Loucy (cell line): ENCODE results near the gene CLEC2L.

Experiments
- H2AFZ ChIP-seq: fragments of 200-600 bp; sonication (generic); 2 replicates; pipeline ENCODE4 v1.6.0; 2016; ENCODE audit warnings: antibody characterized with exemption, mild to moderate bottlenecking, low read length, moderate library complexity
- H3F3A ChIP-seq: fragments of 200-600 bp; 2 replicates; pipeline ENCODE4 v1.6.0; 2016; ENCODE audit warnings: antibody characterized with exemption, low read depth, mild to moderate bottlenecking
- H3K27me3 ChIP-seq: fragments of 200-600 bp; sonication (generic); 2 replicates; pipeline ENCODE4 v1.6.1; 2014; ENCODE audit warnings: low read length, mild to moderate bottlenecking; ENCODE audit not compliant: insufficient read depth, poor library complexity, severe bottlenecking
- H3K36me3 ChIP-seq: fragments of 200-600 bp; sonication (generic); 2 replicates; pipeline ENCODE4 v1.6.1; 2016; ENCODE audit warnings: low read length; ENCODE audit not compliant: insufficient read depth
- H3K4me1 ChIP-seq: fragments of 200-600 bp; sonication (generic); 2 replicates; pipeline ENCODE4 v1.5.1; 2014; ENCODE audit warnings: low read length, mild to moderate bottlenecking; ENCODE audit not compliant: insufficient read depth, poor library complexity, severe bottlenecking
- H3K4me2 ChIP-seq: fragments of 200-600 bp; sonication (generic); 2 replicates; pipeline ENCODE4 v1.6.0; 2014; ENCODE audit warnings: antibody characterized with exemption, low read length, low read depth, mild to moderate bottlenecking; ENCODE audit not compliant: poor library complexity, severe bottlenecking
- H3K4me3 ChIP-seq: fragments of 200-600 bp; sonication (generic); 2 replicates; pipeline ENCODE4 v1.5.1; 2014; ENCODE audit warnings: low read length, mild to moderate bottlenecking, mixed read lengths; ENCODE audit not compliant: poor library complexity, severe bottlenecking
- H3K79me2 ChIP-seq: fragments of 200-600 bp; sonication (generic); 2 replicates; pipeline ENCODE4 v1.6.1; 2014; ENCODE audit warnings: low read length; ENCODE audit not compliant: insufficient read depth
- H3K9ac ChIP-seq: fragments of 200-600 bp; sonication (generic); 2 replicates; pipeline ENCODE4 v1.6.0; 2014; ENCODE audit warnings: mild to moderate bottlenecking, low read depth, low read length, moderate library complexity; ENCODE audit not compliant: poor library complexity, severe bottlenecking
- H3K9me2 ChIP-seq: fragments of 200-600 bp; sonication (generic); replicated peaks from 2 replicates; pipeline ENCODE4 v1.6.1; 2016; ENCODE audit warnings: low read depth, low read length, mixed read lengths
- H3K9me3 ChIP-seq: fragments of 200-600 bp; sonication (generic); 2 replicates; pipeline ENCODE4 v1.6.1; 2014; ENCODE audit warnings: mild to moderate bottlenecking, antibody characterized with exemption, low read length, low read depth; ENCODE audit not compliant: insufficient read depth
- H4K20me1 ChIP-seq: fragments of 200-600 bp; sonication (generic); 2 replicates; pipeline ENCODE4 v1.6.0; 2014; ENCODE audit warnings: antibody characterized with exemption, low read length, mild to moderate bottlenecking; ENCODE audit not compliant: insufficient read depth, poor library complexity, severe bottlenecking
- EZH2phosphoT487 ChIP-seq: fragments of 200-600 bp; IDR thresholded peaks from 2 replicates; pipeline ENCODE4 v1.6.1; 2018; ENCODE audit warnings: antibody characterized with exemption, mild to moderate bottlenecking, moderate library complexity, borderline replicate concordance
- TF ChIP-seq, protein P1 (sequence below): fragments of 200-600 bp; sonication (generic); conservative IDR thresholded peaks from 2 replicates; pipeline ENCODE4 v1.5.1; 2014; ENCODE audit warnings: mild to moderate bottlenecking, antibody characterized with exemption, low read length

CLEC2L gene

GRCh38 chr7:139495580-139496125 is 27.8 kb upstream of the CLEC2L start:
- H4K20me1 ChIP-seq: no peaks in the 10 kb centered on the region
- no peaks in the 10 kb centered on the region for H3K36me3 ChIP-seq
- no peak overlapping the region for H2AFZ ChIP-seq
- H3K9me2 ChIP-seq: no peaks in the 10 kb centered on the region
- no peaks in the 10 kb centered on the region for H3K9me3 ChIP-seq
- H3K9ac ChIP-seq: no peak overlapping the region
- H3K4me2 ChIP-seq: no peak overlapping the region
- H3K79me2 ChIP-seq: no peaks in the 10 kb centered on the region
- TF ChIP-seq, protein P1, sequence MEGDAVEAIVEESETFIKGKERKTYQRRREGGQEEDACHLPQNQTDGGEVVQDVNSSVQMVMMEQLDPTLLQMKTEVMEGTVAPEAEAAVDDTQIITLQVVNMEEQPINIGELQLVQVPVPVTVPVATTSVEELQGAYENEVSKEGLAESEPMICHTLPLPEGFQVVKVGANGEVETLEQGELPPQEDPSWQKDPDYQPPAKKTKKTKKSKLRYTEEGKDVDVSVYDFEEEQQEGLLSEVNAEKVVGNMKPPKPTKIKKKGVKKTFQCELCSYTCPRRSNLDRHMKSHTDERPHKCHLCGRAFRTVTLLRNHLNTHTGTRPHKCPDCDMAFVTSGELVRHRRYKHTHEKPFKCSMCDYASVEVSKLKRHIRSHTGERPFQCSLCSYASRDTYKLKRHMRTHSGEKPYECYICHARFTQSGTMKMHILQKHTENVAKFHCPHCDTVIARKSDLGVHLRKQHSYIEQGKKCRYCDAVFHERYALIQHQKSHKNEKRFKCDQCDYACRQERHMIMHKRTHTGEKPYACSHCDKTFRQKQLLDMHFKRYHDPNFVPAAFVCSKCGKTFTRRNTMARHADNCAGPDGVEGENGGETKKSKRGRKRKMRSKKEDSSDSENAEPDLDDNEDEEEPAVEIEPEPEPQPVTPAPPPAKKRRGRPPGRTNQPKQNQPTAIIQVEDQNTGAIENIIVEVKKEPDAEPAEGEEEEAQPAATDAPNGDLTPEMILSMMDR: no peak
- no peak for TF ChIP-seq EZH2phosphoT487
- H3K4me3 ChIP-seq: no peak overlapping the region
- no peaks in the 10 kb centered on the region for H3K27me3 ChIP-seq
- no peaks in the 10 kb centered on the region for H3K4me1 ChIP-seq
- no peaks in the 10 kb centered on the region for H3F3A ChIP-seq

GRCh38 chr7:139496528-139496927 is 27.0 kb upstream of the CLEC2L start:
- H3K27me3 ChIP-seq: no peaks in the 10 kb centered on the region
- no peak for TF ChIP-seq EZH2phosphoT487
- TF ChIP-seq, protein P1: no peak
- H4K20me1 ChIP-seq: no peaks in the 10 kb centered on the region
- H3K36me3 ChIP-seq: no peaks in the 10 kb centered on the region
- no peak overlapping the region for H3K4me3 ChIP-seq
- no peaks in the 10 kb centered on the region for H3K79me2 ChIP-seq
- H3K9me3 ChIP-seq: no peaks in the 10 kb centered on the region
- H3F3A ChIP-seq: no peaks in the 10 kb centered on the region
- H3K4me1 ChIP-seq: no peaks in the 10 kb centered on the region
- H2AFZ ChIP-seq: no peak overlapping the region
- H3K4me2 ChIP-seq: no peak overlapping the region
- H3K9me2 ChIP-seq: no peaks in the 10 kb centered on the region
- H3K9ac ChIP-seq: no peak overlapping the region

GRCh38 chr7:139500770-139501138 is 22.7 kb upstream of the CLEC2L start:
- no peak overlapping the region for H3K4me3 ChIP-seq
- H3K4me2 ChIP-seq: no peak overlapping the region
- no peaks in the 10 kb centered on the region for H3K4me1 ChIP-seq
- H3K9me2 ChIP-seq: no peaks in the 10 kb centered on the region
- H3K27me3 ChIP-seq: no peaks in the 10 kb centered on the region
- no peak overlapping the region for H2AFZ ChIP-seq
- no peaks in the 10 kb centered on the region for H3K9me3 ChIP-seq
- no peak for TF ChIP-seq EZH2phosphoT487
- TF ChIP-seq, protein P1: no peak
- H3K9ac ChIP-seq: no peak overlapping the region
- no peaks in the 10 kb centered on the region for H3F3A ChIP-seq
- H3K79me2 ChIP-seq: no peaks in the 10 kb centered on the region
- H3K36me3 ChIP-seq: no peaks in the 10 kb centered on the region
- H4K20me1 ChIP-seq: no peaks in the 10 kb centered on the region
